Umbilical cord (tissue), 2 donors: ENCODE results near the gene BNIP3. TPM values are rescaled to one million over a fixed set of nuclear protein-coding genes. Genes with fewer than 3 reads are reported as not detected.
"Not testable (repeated sequence)": the region's sequence is repeated elsewhere in the genome, so short reads cannot be mapped to it uniquely, and the experiment has no call there.

Source experiments
- DNase-seq: peaks from one replicate; pipeline ENCODE4 v3.0.0-alpha.2; 2015; ENCODE audit warnings: low spot score
- total RNA-seq: library from RNA; depleted of rRNA; stranded (reverse); fragments of >200 nt; gene quantifications from one replicate; pipeline ENCODE4 v1.2.3, GENCODE V29; 2014; ENCODE audit warnings: low replicate concordance; ENCODE audit not compliant: insufficient read depth

Gene BNIP3
- total RNA-seq, 1 donor from 2014 or later = 162 TPM

- DNase-seq = not testable (repeated sequence)
These were observed 31.8 kb downstream of the BNIP3 start for GRCh38 chr10:131949908-131950307.

GRCh38 chr10:131949041-131949862 lies 32.5 kb downstream of the BNIP3 start:
- DNase-seq = no peak

- no peak for DNase-seq
These were observed 33.2 kb downstream of the BNIP3 start for GRCh38 chr10:131948501-131948900.

GRCh38 chr10:131947631-131948347 lies 33.9 kb downstream of the BNIP3 start:
- peak; percentile 11 for DNase-seq

GRCh38 chr10:131946880-131947279 lies 34.8 kb downstream of the BNIP3 start:
- no peak for DNase-seq

GRCh38 chr10:131946321-131946751 lies 35.4 kb downstream of the BNIP3 start:
- DNase-seq = no peak

GRCh38 chr10:131944976-131945695 lies 36.6 kb downstream of the BNIP3 start:
- no peak for DNase-seq

GRCh38 chr10:131944412-131944811 lies 37.3 kb downstream of the BNIP3 start:
- DNase-seq = no peak

GRCh38 chr10:131943021-131943814 lies 38.5 kb downstream of the BNIP3 start:
- DNase-seq = no peak

GRCh38 chr10:131942455-131942854 lies 39.3 kb downstream of the BNIP3 start:
- no peak for DNase-seq

GRCh38 chr10:131938681-131939080 lies 43.0 kb downstream of the BNIP3 start:
- no peak for DNase-seq

- no peak for DNase-seq
These were observed 43.9 kb downstream of the BNIP3 start for GRCh38 chr10:131937836-131938235.

GRCh38 chr10:131936736-131937135 lies 45.0 kb downstream of the BNIP3 start:
- no peak for DNase-seq

GRCh38 chr10:131936294-131936693 lies 45.4 kb downstream of the BNIP3 start:
- no peak for DNase-seq

GRCh38 chr10:131935260-131935659 lies 46.5 kb downstream of the BNIP3 start:
- DNase-seq = no peak

- DNase-seq = no peak
These were observed 47.0 kb downstream of the BNIP3 start for GRCh38 chr10:131934769-131935168.

- no peak for DNase-seq
These were observed 48.0 kb downstream of the BNIP3 start for GRCh38 chr10:131933696-131934086.

GRCh38 chr10:131933016-131933695 lies 48.6 kb downstream of the BNIP3 start:
- no peak for DNase-seq

GRCh38 chr10:131931981-131932380 lies 49.7 kb downstream of the BNIP3 start:
- no peak for DNase-seq

GRCh38 chr10:131930586-131931330 lies 51.0 kb downstream of the BNIP3 start:
- no peak for DNase-seq
